Stimulated activated CD8-positive, alpha-beta memory T cell treated with anti-CD3 and anti-CD28 coated beads, Interleukin-4, amount 100 ng/mL, for 4 hours (primary cell): ENCODE measurements around the gene CRY2.

Source experiments
- DNase-seq, 2 donors: peaks; one replicate each; pipeline ENCODE4 v3.0.0-alpha.2; 2020; ENCODE audit warnings: low read depth in 2 of 2, low spot score in 1 of 2

CRY2 gene

GRCh38 chr11:45877221-45877620 is 29.9 kb downstream of the CRY2 start:
- no peak for DNase-seq

GRCh38 chr11:45877845-45878244 is 30.6 kb downstream of the CRY2 start:
- no peak for DNase-seq

- no peak for DNase-seq
Measured at GRCh38 chr11:45879803-45880686, 32.8 kb downstream of the CRY2 start.

- DNase-seq = no peak
Measured at GRCh38 chr11:45880772-45881570, 33.7 kb downstream of the CRY2 start.

- DNase-seq = no peak
Measured at GRCh38 chr11:45881708-45882368, 34.6 kb downstream of the CRY2 start.

GRCh38 chr11:45884596-45885185 is 37.4 kb downstream of the CRY2 start:
- DNase-seq = no peak

- no peak for DNase-seq
Measured at GRCh38 chr11:45885274-45885920, 38.1 kb downstream of the CRY2 start, which contains the start of gene MAPK8IP1. Gene MAPK8IP1 (plus strand): TSS chr11:45885651. CDS start chr11:45885821, 170 bp downstream.

- no peak for DNase-seq
Measured at GRCh38 chr11:45885921-45886721, 38.8 kb downstream of the CRY2 start.

GRCh38 chr11:45886816-45887520 is 39.7 kb downstream of the CRY2 start:
- no peak for DNase-seq

- no peak for DNase-seq
Measured at GRCh38 chr11:45887587-45887986, 40.3 kb downstream of the CRY2 start.

GRCh38 chr11:45889555-45889954 is 42.3 kb downstream of the CRY2 start:
- no peak for DNase-seq

- no peak for DNase-seq
Measured at GRCh38 chr11:45889966-45890365, 42.7 kb downstream of the CRY2 start.

GRCh38 chr11:45890886-45891550 is 43.7 kb downstream of the CRY2 start:
- no peak for DNase-seq

GRCh38 chr11:45892856-45893255 is 45.6 kb downstream of the CRY2 start:
- DNase-seq = no peak

- DNase-seq = no peak
Measured at GRCh38 chr11:45894555-45895247, 47.4 kb downstream of the CRY2 start.

GRCh38 chr11:45895553-45896259 is 48.4 kb downstream of the CRY2 start:
- DNase-seq = no peak

- DNase-seq = no peak
Measured at GRCh38 chr11:45896422-45896984, 49.2 kb downstream of the CRY2 start.
